GM19452 (cell line): ENCODE results near the gene SCP2.
"Not testable (repeated sequence)": the region's sequence is repeated elsewhere in the genome, so short reads cannot be mapped to it uniquely, and the experiment has no call there.

Experiments
- ATAC-seq: cut with Tn5 transposase; IDR thresholded peaks from one replicate; pipeline ENCODE4 v1.9.1; 2021; ENCODE audit not compliant: unreplicated experiment

Gene SCP2

GRCh38 chr1:52916241-52916975, 10.7 kb upstream of the SCP2 start:
- ATAC-seq, result no peak

- no peak for ATAC-seq
These were observed 9.9 kb upstream of the SCP2 start for GRCh38 chr1:52917156-52917555.

GRCh38 chr1:52917581-52917980, 9.5 kb upstream of the SCP2 start:
- no peak for ATAC-seq

- no peak for ATAC-seq
These were observed 8.9 kb upstream of the SCP2 start for GRCh38 chr1:52918201-52918600.

- ATAC-seq, result no peak
These were observed 7.9 kb upstream of the SCP2 start for GRCh38 chr1:52919051-52919722.

- no peak for ATAC-seq
These were observed 7.2 kb upstream of the SCP2 start for GRCh38 chr1:52919723-52920483.

GRCh38 chr1:52920791-52921291, 6.2 kb upstream of the SCP2 start:
- no peak for ATAC-seq

GRCh38 chr1:52925571-52926005, 1.5 kb upstream of the SCP2 start:
- no peak for ATAC-seq

- ATAC-seq, result no peak
These were observed 238 bp upstream of the SCP2 start for GRCh38 chr1:52926864-52927211.

- peak; percentile 14 for ATAC-seq
These were observed 934 bp downstream of the SCP2 start for GRCh38 chr1:52928015-52928404.

GRCh38 chr1:52929019-52929418, 1.9 kb downstream of the SCP2 start:
- ATAC-seq, result no peak

- ATAC-seq, result no peak
These were observed 10.5 kb downstream of the SCP2 start for GRCh38 chr1:52937433-52938182.

GRCh38 chr1:52938183-52938451, 11.0 kb downstream of the SCP2 start:
- ATAC-seq, result no peak

- ATAC-seq, result no peak
These were observed 16.9 kb downstream of the SCP2 start for GRCh38 chr1:52943876-52944416.

- no peak for ATAC-seq
These were observed 17.5 kb downstream of the SCP2 start for GRCh38 chr1:52944566-52944965.

- no peak for ATAC-seq
These were observed 20.4 kb downstream of the SCP2 start for GRCh38 chr1:52947490-52947889.

- not testable (repeated sequence) for ATAC-seq
These were observed 22.5 kb downstream of the SCP2 start for GRCh38 chr1:52949602-52950001.

GRCh38 chr1:52952112-52952511, 25.0 kb downstream of the SCP2 start:
- no peak for ATAC-seq

- ATAC-seq, result no peak
These were observed 28.3 kb downstream of the SCP2 start for GRCh38 chr1:52955129-52955970.

- ATAC-seq, result no peak
These were observed 36.0 kb downstream of the SCP2 start for GRCh38 chr1:52963101-52963500.
